Measurements from ENCODE around the gene RASAL2.
A peak's percentile ranks its signal among the peaks of the same experiment; 100 is the strongest.
"Not testable (repeated sequence)": the region's sequence is repeated elsewhere in the genome, so short reads cannot be mapped to it uniquely, and the experiment has no call there.

RASAL2 gene

GRCh38 chr1:178165196-178165595, 71.3 kb downstream of the RASAL2 start:
- DNase-seq (ENCODE audit: low read depth): no peak

DNA sequence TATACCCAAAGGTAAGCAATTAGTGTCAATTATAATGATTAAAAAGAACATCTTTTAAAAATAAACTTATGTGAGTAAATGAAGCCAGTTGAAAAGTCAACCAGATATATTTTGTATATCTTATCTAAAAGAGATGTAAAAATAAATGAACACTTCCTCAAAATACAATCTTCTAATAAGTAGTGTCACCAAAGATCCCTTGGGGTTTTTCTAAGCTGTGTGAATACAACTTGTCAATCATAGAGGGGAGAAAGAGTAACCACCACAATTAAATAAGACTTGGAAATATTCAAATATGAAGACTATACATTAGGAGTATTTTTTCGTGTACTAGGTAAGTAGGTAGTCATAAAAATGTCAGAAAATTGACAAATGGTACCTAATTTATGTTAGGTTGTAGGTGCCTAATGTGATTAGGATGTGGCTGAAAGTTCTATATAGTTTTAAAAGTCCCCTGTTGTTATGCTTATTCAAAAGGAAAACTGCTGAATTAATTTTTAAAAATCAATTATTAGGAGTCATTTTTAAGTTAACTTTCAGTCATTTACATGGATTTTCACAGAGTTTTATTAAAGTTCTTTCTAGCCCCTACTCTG, 72.6 kb downstream of the RASAL2 start:
- DNase-seq (ENCODE audit: low read depth): no peak

DNA sequence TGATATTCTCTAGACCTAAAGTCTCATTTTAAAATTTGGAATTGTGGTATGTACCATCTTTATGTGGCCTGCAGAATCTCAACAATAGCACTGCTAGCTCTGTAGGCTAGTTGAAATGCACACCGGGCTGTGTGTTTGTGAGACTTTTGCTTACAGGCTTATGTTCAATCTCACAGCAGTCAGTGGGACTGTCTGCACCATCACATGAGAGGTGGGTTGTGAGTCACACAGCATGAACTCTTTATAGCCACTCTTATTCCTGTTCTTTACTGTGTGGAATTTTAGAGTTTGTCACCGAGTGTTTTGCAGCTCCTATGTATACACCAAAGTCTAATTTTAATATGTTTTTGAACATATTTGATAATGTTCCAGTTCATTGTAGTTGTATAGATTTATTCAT, 74.6 kb downstream of the RASAL2 start:
- DNase-seq (ENCODE audit: low read depth): peak; percentile 85

- DNase-seq (ENCODE audit: low read depth): no peak
These were observed 75.7 kb downstream of the RASAL2 start for GRCh38 chr1:178169649-178170048.

DNA sequence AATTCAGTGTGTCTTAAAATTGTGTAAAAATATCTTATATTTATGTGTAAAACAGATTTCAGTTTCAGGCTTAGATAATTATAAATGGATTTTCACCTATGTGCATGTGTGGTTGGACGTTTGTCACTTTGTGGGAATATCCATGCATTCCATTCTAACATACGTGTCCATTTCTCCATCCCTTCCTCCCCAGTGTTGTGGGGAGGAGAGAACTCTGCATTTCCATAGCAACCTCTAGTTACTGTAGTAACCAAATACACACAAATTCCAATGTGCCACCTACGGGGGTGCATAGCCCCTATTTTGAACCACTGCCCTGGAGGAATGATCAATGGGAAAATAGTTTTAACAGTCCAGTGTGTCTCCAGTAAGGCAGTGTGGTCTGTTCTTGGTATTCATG, 79.0 kb downstream of the RASAL2 start:
- DNase-seq (ENCODE audit: low read depth): peak; percentile 30

DNA sequence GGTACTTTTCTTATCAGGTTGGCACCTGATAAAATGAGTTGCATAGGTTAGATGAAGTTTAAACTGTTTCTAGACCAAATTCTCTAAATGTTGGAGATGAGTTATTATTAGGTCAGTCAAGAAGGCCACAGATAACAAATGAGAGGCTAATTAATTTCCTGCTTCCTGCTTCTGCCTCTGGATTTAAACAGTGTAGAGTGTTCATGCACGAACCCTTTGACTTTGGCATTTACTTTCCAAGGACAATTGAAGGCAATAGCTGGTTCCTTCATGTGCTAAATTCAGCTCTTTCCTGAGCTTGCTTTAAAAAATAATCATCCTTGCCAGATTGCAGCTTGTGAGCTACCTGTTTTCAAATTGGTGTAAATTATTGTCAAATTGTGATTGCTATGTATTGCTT, 80.6 kb downstream of the RASAL2 start:
- DNase-seq (ENCODE audit: low read depth): no peak

GRCh38 chr1:178180405-178180804, 86.5 kb downstream of the RASAL2 start:
- no peak for DNase-seq (ENCODE audit: low read depth)

DNA sequence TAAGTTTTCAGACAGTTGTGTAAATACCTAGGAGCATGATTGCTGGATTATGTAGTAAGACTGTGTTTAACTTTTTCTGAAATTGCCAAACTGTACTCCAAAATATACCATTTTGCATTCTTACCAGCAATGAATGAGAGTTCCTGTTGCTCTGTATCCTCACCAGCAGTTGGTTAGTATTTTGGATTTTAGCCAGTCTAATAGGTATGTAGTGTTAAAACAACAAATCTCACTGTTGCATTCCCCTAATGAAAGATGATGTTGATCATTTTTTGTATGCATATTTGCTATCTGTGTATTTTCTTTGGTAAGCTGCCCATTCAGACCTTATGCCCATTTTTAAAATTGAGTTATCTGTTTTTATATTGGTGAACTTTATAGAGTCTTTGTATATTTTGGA, 89.9 kb downstream of the RASAL2 start:
- DNase-seq (ENCODE audit: low read depth): peak; percentile 9

DNA sequence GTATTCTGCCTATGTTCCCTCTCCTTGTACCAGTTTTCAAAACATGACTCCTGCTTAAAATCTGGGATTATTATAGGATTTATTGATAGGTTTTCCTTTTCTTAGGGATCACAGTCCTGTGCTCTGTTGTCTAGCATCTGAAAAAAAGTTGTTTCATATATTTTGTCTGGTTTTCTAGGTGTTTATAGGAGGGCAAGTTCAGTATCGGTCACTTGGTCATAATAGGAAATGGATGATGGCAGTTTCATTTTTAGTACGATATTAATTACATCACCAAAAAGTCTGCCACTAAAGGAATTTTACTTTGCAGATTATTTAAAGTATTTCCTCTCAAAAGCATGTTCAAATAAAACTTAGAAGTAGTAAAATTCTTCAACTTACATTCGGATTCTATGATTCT, 94.4 kb downstream of the RASAL2 start:
- no peak for DNase-seq (ENCODE audit: low read depth)

- DNase-seq (ENCODE audit: low read depth): peak; percentile 36
These were observed 95.9 kb downstream of the RASAL2 start for GRCh38 chr1:178189814-178190213.

DNA sequence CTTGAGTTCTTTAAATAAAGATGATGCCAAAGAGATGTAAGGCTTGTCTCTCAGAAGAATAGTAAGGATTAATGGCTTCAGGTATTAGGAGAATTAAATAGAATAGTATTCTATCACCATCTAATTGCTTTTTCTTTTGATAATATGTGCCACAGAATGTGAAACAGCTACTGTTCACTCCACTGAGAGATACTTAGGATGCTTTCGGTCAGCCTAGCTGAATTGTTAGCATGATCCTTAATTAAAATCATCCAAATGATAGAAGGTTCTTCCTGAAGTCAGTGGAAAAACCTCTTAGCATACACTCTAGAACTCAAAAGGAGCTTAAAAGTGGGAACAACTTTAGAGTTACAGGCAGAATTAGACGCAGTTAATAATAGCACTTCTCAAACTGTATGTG, 97.0 kb downstream of the RASAL2 start:
- no peak for DNase-seq (ENCODE audit: low read depth)

GRCh38 chr1:178192686-178193085, 98.8 kb downstream of the RASAL2 start:
- peak; percentile 90 for DNase-seq (ENCODE audit: low read depth)

DNA sequence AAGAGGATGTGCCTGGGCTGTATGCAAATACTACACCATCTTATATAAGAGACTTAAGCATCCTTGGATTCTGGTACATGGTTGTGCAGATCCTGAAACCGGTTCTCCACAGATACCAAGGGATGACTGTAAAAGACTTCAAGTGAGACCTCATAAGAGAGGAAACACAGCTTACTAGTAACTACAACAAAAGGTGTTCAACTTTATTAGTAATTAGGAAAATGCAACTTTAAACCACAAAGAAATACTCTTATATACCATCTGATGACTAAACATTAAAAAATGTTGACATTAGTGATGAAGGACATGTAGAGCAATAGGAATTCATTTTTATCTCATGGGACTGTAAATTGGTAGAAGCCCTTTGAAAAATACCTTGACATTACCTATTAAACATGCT, 102.7 kb downstream of the RASAL2 start:
- peak; percentile 9 for DNase-seq (ENCODE audit: low read depth)

- not testable (repeated sequence) for DNase-seq (ENCODE audit: low read depth)
These were observed 108.2 kb downstream of the RASAL2 start for GRCh38 chr1:178202095-178202494.

DNA sequence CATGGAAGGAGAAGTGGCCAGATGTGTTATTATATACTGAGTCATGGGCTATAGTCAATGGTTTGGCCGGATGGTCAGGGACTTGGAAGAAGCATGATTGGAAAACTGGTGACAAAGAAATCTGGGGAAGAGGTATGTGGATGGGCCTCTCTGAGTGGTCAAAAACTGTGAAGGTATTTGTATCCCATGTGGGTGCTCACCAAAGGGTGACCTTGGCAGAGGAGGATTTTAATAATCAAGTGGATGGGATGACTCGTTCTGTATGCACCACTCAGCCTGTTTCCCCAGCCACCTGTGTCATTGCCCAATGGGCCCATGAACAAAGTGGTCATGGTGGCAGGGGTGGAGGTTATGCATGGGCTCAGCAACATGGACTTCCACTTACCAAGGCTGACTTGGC, 108.6 kb downstream of the RASAL2 start:
- DNase-seq (ENCODE audit: low read depth): not testable (repeated sequence)

DNA sequence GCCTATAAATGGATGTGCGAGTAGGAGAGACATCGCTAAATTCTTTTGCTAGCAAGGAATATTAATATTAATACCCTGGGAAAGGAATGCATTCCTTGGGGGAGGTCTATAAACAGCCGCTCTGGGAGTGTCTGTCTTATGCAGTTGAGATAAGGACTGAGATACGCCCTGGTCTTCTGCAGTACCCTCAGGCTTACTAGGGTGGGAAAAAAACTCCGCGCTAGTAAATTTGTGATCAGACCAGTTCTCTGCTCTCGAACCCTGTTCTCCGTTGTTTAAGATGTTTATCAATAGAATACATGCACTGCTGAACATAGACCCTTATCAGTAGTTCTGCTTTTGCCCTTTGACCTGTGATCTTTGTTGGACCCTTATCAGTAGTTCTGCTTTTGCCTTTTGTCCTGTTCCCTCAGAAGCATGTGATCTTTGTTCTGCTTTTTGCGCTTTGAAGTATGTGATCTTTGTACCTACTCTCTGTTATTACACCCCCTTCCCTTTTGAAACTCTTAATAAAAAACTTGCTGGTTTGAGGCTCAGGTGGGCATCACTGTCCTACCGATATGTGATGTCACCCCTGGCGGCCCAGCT, 114.5 kb downstream of the RASAL2 start:
- not testable (repeated sequence) for DNase-seq (ENCODE audit: low read depth)

DNA sequence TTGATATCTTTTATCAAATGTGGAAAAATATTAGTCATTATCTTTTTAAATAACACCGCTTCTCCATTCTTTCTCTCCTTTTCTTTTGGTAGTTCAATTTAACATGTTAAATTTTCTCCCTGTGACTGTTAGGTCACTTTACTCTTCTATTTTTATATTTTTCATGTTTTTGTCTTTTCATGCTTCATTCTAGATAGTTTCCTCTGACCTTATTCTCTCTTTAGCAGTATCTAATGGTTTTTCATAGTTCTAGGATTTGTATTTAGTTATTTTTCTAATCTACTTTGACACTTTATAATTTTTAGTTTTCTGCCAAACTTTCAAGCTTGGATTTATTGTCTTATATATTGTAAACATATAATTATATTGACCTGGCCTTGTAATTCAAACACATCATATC, 116.0 kb downstream of the RASAL2 start:
- DNase-seq (ENCODE audit: low read depth): no peak

DNA sequence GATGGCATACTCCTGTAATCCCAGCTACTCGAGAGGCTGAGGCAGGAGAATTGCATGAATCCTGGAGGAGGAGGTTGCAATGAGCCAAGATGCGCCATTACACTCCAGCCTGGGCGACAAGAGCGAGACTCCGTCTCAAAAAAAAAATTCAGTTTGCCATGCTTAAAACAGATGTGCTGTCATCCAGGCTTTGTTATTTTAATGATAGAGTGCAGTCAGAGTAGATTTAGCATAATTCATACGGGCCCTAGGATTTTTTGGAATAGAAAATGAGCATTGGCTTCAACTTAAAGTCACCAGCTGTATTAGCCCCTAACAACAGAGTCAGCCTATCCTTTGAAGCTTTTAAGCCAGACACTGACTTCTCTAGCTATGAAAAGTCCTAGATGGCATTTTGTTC, 124.6 kb downstream of the RASAL2 start:
- DNase-seq (ENCODE audit: low read depth): no peak

DNA sequence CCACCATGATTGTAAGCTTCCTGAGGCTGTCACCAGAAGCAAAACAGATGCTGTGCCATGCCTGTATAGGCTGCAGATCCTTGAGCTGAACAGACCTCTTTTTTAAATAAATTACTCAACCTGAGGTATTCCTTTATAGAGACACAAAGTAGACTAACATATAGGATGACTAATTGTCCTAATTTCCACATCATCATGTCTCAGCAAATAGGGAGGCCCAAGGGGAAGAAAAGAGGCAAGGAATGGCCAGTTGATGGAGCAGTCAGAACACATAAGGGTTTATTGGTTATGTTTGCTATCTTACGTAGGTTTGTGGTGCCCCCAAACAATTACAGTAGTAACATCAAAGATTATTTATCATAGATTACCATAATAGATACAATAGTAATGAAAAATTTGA, 126.2 kb downstream of the RASAL2 start:
- peak; percentile 74 for DNase-seq (ENCODE audit: low read depth)

GRCh38 chr1:178223289-178223688, 129.4 kb downstream of the RASAL2 start:
- DNase-seq (ENCODE audit: low read depth): no peak

GRCh38 chr1:178224358-178224757, 130.5 kb downstream of the RASAL2 start:
- DNase-seq (ENCODE audit: low read depth): no peak

DNA sequence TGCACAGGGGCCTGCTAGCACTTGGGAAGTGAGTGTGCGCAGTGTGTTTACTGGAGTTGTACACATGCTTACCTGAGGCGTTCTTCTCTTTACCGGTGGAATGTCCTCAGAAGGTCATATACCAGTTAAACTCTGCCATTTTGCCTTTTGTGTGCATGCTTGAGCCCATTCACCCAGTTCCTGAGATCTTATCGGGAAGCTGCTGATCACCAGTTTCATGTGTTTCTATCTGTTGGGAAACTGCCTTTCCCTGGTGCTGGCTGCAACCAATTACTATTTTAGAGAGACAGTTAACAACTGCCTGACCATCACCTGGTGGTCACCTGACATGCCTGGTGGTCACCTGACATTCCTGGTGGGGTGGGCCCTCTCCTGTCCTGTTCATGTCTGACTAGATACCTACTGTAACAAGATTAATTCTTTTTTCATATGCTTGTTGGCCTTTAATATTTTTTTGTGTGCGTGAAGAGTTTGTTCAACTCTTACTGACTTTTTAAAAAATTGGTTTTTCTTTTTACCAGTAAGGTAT, 137.0 kb downstream of the RASAL2 start:
- DNase-seq (ENCODE audit: low read depth): no peak

GRCh38 chr1:178232108-178232507, 138.2 kb downstream of the RASAL2 start:
- DNase-seq (ENCODE audit: low read depth): no peak

- DNase-seq (ENCODE audit: low read depth): peak; percentile 79
These were observed 139.0 kb downstream of the RASAL2 start for GRCh38 chr1:178232949-178233348.

All from iris pigment epithelial cell (primary cell).